GM18499 (cell line): ENCODE data around the gene CPEB1.

ENCODE experiments used
- ATAC-seq: cut with Tn5 transposase; IDR thresholded peaks from one replicate; pipeline ENCODE4 v1.9.1; 2021; ENCODE audit warnings: moderate number of reproducible peaks; ENCODE audit not compliant: insufficient read depth, unreplicated experiment

Gene CPEB1

DNA sequence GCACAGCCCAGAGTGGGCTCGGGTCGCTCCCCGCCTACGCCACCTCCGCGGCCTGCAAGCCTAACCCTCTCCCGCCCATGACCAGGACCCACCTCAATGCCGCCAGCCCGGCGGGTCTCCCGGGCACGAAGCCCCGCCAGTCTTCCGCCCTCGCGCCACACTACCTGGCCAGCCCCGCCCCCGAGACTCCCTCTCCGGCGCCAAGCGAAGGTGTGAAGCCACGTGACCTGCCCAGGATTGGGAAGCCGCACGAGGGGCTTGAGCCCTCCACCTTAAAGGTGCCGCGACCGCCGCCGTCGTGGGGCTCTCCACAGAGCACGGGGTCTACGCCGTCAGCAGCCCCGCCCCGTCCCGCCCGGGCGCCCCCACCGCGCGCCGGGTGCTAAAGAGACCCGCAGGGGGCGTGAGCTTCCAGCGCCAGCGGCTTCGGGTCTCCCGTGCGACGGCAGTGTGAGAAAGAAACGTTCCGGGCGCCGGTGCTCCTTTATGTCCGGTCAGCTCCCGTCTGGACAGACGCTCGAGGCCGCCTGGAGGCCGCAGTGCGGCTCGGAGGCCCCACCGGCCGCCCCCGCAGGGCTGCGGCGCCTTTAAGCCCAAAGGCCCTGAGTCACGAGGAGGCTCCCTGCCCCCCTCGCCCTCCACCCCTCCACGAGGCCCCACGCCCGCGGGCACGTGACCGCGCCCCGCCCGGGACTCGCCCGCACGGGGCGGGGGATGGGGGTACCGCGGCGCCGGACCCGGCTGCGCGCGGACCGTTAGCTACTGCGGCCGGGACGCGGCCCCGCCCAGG lies at the start of gene CPEB1:
Gene CPEB1, minus strand, starts transcription at position 319 of the 790 bp plus-strand sequence. CDS start 18,904 bp downstream, outside the sequence.
- ATAC-seq, result no peak

DNA sequence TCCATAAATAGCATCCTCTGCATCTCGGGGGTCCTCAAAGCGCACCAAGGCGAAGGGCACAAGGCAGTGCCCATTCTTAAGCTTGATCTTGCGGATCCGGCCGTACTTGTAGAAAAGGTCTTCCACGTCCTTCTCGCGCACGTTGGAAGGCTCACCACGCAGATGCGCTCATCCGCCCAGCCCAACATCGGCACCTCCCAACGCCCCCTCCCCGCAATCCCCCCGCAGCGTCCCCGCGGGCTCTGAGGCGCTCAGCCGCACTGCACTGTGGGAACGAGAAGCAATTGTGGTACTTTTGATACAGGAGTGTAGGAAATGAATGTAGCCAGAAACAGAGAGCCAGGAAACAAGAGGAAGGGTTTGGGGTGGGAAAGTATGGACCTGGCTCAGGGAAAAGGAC lies 45.0 kb upstream of the CPEB1 start:
- no peak for ATAC-seq

DNA sequence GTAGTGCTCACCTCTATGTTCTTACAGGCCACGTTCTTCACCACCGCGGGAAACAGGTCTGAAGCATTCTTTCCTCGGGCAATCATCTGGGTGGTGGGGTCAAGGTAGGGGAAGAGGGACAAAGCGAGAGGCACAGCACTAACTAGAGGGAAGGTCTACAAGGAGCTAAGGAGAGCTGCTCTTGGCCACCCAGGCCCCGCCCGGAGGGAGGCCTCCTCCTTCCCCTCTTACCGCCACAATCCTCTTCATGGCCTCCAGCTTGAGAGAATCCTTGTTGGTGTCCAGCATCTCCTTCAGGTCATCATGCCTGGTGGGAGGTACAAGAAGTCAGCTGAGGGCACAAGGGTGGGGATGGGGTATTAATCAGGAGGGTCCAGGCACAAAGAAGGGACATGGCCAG lies 42.0 kb upstream of the CPEB1 start:
- no peak for ATAC-seq

DNA sequence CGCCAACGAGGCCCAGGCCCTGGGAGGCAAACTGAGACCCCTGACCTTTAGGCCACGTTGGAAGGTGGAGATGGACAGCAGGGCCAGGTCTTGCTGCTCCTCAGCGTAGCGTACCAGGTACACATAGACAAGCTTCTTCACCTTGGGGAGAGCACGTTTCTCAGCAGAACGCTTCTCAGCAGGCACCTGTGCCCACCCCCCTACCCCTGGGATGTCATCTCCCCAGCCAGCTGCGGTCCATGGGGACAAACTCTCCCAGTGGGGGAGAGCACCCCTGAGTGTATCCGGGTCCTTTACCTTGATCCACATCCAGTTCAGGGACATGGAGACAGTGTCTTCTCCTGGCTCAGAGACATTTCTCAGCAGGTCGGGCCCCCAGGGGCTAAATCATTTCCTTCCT lies 41.5 kb upstream of the CPEB1 start:
- no peak for ATAC-seq

DNA sequence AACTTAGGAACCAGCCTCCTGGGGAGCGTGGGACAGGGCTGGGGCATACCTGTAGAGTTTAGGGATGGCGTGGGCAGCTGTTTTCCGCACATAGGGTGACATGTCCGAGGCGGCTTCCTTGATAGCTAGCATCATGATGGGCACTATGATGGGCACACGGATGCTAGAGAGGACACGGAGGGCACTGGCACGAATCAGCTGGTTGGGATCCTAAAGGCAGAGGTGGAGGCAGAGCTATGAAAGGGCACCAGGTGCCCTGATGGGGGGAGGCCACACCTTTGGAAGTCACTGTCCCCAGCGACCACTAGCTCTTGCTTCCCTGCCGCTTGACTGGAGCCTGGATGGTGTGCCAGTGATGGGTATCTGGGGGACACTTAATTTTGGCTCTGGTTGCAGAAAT lies 34.2 kb upstream of the CPEB1 start:
- no peak for ATAC-seq

DNA sequence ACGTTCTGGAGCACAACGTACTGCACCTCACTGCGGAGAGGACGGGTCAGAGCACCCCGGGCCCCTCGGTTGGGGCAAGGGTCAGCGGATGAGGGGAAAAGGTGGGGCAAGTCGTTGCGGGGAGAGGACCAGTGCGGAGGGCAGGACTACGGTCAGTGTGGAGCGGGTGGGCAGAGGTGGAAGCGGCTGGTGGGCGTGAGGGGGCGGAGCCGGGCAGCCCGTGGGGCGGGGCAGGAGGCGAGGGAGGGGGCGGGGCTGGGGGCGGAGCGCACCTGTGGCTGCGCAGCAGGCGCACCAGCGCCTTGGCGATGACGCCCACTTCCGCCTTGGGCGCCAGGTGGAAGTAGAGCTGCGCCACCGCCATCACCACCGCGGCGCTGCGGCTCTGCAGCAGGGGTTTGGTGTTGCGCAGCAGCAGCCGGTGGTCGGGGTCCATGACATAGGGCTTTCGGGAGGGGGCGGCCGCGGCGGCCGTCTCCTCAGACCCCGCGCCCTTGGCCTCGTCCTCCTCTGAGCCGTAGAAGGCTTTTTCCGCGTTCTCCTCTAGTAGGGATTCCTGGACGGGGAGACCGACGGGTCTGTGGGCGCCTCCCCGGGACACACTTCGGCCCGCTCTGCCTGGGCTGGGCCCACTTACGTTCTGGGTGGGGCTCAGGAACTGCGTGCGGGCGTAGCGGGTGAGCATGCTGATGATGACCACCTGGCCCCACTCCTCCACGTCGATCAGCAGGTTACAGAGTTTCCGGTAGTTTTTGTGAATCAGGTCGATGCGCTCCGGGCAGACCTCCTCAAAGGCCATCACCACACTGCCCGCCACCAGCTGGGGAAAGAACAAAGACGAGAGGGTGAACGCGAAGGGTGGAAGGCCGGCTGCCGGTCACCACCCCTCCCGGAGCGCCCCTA lies 33.3 kb upstream of the CPEB1 start:
- no peak for ATAC-seq

DNA sequence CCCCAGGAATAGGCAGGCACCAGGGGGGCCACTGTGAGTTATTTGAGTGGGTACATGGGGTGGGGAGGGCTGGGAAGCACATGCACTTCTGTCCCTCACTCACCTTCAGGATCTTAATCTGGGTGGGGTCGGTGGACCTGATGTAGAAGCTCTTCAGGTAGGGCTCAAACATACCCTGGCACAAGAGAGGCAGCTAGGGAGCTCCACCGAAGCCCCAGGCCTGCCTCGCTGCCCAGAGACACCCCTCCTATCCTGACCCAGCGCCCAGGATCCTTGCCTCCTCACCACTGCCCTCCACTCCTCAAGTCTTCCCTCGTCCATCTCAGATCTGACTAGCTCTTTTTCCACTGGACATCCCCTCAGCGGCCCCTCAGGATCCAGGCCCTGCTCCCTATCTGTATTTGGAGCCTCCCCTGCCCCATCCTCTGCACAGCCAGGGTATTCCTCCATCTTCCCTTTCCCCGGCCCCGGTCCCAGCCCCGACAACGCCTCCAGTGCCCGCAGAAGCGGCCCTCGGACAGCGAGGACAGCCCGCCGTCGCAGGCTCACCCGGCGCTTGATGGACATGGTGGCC lies 32.5 kb upstream of the CPEB1 start:
- no peak for ATAC-seq

DNA sequence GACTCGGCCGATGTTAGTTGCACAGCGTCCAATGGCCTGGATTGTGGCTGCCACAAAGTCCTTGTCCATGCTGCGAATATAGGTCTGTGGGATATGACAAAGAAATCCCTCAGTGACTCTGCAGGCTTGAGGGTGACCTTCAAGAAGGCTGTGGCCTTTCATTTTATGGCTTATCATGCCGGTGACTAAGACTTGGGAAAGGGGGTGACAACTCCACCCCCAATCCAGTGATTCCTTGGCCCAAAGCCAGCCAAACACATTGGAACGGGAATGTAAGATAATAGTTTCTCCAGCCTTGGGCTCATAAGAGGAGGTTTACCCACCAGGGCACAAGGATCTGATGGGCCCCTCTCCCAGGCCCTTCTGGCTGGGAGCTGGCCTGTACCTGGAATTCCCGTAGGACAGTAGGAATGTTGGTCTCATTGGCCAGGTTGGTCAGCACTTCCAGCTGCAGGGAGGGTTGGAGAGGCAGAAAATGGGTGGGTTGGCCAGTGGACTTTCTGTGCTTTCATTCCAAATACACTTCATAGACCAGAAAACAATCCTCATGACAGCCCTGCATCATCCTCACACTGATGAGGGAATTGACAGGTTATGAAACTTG lies 30.7 kb upstream of the CPEB1 start:
- ATAC-seq, result no peak

DNA sequence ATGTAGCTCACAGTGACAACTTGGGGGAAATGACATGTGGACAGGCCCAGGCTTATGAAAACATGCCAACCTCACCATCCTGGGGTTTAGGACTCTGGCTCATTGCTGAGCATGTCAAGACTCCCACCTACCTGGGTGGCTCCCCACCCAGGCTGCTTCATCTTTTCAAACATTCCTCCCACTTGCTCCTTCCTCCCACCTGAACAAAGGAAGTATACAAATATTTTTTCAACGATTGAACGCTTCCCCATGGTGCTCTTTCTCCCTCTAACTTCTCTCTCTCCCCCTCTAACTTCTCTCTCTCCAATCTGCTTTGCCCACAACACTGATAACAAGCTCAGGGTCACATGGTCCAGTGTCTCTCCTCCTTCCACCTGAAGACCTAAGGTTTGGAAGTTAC lies 27.7 kb upstream of the CPEB1 start:
- ATAC-seq, result no peak

DNA sequence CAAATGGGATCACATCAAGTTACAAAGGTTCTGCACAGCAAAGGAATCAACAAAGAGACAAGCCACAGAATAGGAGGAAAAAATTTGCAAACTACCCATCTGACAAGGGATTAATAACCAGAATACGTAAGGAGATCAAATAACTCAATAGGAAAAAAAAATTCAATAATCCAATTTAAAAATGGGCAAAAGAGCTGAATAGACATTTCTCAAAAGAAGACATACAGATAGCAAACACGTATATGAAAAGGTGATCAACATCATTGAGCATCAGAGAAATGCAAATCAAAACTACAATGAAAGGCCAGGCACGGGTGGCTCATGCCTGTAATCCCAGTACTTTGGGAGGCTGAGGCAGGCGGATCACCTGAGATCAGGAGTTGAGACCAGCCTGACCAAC lies 23.5 kb upstream of the CPEB1 start:
- no peak for ATAC-seq

DNA sequence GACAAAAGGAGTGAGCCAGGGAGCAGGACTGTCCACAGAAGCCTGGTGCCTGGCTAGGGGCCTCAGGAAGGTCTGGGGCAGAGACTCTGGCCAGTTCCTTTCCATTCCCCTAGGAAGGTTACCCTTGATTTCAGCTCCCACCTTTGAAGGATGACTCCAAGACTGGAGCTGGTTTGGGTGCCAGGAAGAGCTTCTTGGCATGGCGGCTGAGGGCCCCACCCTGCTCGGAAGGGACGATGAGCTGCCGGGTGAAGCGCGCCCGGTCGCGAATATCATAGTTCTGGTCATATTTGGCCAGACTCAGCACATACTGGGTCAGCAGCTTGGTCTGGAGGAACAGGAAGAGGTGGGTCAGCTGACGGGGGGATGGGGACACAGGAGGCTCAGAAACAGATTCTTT lies 19.4 kb upstream of the CPEB1 start:
- no peak for ATAC-seq

DNA sequence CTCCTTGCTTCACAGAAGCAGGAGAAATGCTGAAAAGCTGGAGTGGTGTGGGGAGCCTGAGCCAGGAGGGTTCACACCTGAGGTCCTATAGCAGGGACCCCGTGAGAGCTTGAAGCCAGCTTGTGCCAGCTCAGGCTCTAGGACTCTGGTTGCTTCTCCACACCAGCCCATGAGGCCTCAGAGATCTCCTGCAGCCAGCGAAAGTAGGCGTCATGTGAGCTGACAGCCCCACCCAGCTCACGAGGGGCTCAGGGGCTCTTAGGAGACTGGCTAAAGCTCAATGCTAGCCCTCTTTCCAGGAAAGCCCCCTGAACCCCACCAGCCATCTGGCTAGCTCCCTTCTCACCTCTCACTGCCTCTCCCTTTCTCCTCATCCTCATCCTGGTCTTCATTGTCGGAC lies 16.9 kb upstream of the CPEB1 start:
- ATAC-seq, result no peak

DNA sequence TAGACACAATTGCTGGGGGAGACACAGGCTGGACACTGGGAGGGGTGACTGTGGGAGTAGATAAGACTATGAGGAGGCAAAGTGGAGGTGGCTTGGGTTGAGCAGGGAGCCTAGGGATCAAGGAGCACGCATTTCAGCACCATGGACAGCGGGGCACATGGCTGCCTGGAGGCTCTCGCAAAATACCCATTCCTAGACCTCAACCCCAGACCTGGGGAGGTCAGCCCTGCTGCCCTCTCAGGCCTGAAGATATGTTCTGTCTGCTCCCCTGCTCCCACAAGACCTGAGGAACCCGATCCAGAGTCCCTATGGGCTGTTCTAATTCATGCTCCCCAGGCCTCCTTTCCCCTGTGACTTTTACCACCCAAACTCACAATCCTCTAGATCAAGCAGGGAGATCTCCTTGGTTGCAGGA lies 16.0 kb upstream of the CPEB1 start:
- ATAC-seq, result no peak

DNA sequence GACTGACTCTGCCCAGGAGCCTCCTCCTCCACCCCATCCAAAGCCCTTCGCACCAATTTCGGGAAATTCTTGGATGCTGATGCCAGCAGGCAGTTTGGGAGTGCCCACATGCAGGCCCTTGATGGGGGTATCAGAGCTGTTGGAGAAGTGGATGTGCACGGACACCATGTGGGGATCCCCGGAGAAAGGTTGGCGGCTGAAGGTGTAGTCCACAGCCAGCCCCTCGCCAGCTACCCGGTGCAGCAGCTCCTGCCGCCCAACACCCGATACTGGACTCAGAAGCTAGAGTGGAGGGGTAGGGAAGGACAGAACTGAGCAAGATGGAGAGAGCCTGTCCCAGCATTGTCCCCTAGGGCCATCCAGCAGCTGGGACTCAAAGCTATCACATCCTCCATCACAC lies 15.5 kb upstream of the CPEB1 start:
- ATAC-seq, result no peak

DNA sequence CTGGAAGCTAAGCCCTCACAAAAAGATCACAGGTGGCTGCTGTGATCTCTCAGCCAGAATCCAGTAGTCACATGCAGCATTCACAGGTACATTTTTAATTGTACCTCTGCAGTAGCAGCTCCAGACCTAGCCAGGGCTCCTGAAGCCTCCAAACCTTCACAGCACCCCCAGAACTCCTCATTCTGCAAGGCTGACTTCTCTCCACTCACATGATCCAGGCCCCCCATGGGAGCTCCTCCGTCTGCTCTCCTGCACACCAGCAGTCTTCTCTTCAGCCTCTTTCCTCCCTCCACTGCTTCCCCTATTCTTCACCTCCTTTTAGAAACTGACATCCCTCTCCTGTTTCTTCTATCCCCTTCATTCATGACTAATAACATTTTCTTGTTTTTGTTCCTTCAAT lies 13.2 kb upstream of the CPEB1 start:
- ATAC-seq, result no peak

DNA sequence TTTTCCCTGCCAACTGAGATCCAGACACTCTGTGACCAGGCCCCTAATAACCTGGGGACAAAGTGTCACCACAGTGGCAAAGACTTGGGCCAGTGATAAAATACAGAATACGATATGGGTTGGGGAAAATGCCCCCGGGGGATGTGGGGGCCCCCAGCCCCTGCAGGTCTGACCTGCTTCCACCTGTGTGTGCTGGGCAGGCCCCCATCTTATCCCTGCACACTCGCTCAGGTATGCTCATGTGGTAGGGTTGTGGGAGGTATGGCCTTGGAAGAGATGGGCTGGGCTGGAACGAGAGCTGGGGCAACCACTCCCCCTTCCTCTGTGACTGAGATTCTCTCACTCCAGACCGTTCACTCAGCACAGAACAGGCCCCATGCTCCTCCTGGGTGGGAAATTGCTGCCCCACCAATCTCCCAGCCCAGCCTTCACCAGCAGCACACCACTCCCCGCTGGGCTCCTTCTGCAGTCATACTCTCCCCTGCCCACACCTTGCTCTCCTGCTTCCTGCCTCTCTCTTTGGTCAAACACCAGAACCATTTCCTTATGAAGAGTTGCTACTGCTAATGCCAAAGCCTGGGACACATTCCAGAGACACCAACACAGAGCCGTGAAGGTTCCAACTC lies 9.6 kb upstream of the CPEB1 start:
- ATAC-seq, result no peak

DNA sequence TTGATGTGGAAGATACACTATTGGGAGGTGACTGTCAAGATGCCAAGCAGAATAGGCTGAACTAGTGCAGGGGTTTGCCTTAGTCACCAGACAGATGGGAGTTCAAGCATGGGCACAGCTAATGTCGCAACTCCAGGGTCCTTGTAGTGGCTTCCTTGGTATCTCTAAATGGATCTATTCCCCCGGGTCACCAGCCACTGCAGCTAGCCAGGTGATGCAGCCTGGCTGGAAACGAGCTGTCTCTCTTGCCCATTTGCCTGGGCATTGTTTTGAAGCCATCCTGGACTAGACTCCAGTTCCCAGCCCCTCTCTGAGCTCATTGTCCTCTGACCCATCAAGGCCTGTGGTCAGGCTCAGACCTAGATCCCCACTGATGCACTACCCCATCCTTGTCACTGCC lies 8.4 kb upstream of the CPEB1 start:
- ATAC-seq, result no peak

DNA sequence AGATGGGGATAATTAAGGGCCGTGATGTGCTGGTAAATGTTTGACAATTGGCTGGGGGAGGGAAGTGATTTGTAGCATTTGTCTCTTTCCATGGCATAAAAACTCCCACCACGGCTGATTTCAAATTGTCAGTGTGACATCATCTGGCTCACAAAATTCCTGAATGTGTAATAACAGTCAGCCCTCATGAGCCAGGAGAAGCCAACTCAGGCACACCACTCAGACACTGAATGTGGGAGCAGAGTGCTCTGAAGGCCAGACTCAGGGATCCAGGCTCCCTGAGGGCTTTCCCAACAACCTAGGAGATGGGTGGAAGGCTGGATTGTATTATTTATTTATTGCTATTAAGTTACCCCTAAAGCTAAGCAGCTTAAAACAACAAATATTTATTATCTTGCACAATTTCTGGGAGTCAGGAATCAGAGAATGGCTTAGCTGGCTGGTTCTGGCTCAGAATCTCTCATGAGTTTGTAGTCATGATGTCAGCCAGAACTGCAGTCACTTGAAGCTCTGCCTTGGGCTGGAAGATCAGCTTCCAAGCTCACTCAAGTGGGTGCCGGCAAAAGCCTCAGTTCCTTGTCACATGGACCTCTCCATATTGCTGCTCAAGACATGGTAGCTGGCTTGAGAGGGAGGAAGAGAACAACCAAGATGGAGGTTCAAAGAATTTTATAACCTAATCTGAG lies 6.5 kb upstream of the CPEB1 start:
- ATAC-seq, result no peak

DNA sequence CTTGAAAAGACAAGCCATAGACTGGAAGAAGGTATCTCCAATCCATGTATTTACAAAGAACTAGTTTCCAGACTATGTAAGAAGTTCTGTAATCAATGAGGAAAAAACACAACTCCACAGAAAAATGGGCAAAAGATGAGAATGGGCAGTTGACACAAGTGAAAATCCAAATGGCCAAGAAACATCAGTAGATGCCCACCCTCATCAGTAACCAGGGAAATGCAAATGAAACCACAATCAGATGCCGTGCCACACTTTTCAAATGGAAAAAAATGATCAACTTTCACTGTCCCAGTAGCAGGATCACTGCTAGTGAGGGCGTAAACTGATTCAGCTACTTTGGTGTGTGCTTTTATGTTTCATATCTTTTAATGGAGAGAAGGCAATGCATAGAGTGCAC lies 4.5 kb upstream of the CPEB1 start:
- no peak for ATAC-seq
